ENCODE measurements around the gene ARAP3. TPM values are rescaled to one million over a fixed set of nuclear protein-coding genes. Genes with fewer than 3 reads are reported as not detected.
A peak's percentile ranks its signal among the peaks of the same experiment; 100 is the strongest.

ARAP3 gene
- total RNA-seq, 1 donor from 2014 or later = 42.4 TPM

GRCh38 chr5:141628175-141628788 is 53.7 kb downstream of the ARAP3 start:
- Histone ChIP-seq H3K27ac (no peak overlapping the region), H3K9me3 (no peaks in the 10 kb centered on the region), H3K4me1 (peaks cover 5% of the 10 kb centered on the region), H3K36me3 (peaks cover 72% of the 10 kb centered on the region), H3K27me3 (no peaks in the 10 kb centered on the region), H3K4me3 (no peak overlapping the region)
- DNase-seq = peak; percentile 19
- intact Hi-C loops (cut with DNase I) = no loop called here
- TF ChIP-seq CTCF (IDR thresholded peaks at IDR 0.05) = no peak
- no peak for ATAC-seq

DNA sequence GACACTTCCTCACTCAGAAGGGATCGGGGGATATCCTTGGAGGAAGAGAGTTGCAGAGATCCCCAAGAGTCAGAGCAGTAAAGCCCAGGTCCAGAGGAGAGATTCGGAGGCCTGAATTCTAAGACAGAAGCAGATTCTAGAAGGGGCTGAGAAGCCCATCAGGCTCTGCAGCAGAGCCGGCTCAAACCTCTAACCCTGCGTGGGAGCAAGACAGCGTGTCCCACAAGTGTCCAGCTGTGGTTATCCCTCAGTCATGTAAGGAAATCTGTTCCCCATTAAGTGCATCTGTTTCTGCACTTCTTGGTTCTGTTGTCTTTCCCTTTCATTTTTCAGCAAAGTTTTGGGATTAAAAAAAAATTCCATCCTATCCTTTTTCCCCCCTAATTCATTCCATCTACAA is 58.4 kb downstream of the ARAP3 start:
- Histone ChIP-seq H3K36me3 (peaks cover 85% of the 10 kb centered on the region), H3K27ac (no peak overlapping the region), H3K9me3 (no peaks in the 10 kb centered on the region), H3K27me3 (no peaks in the 10 kb centered on the region), H3K4me3 (no peak overlapping the region), H3K4me1 (peaks cover 5% of the 10 kb centered on the region)
- ATAC-seq = no peak
- DNase-seq = no peak
- intact Hi-C loops (cut with DNase I) = no loop called here
- TF ChIP-seq CTCF (IDR thresholded peaks at IDR 0.05) = no peak

GRCh38 chr5:141623186-141623585 is 58.8 kb downstream of the ARAP3 start:
- peak; percentile 30 for ATAC-seq
- Histone ChIP-seq H3K27me3 (no peaks in the 10 kb centered on the region), H3K9me3 (no peaks in the 10 kb centered on the region), H3K27ac (no peak overlapping the region), H3K36me3 (peaks cover 80% of the 10 kb centered on the region), H3K4me3 (no peak overlapping the region), H3K4me1 (peaks cover 5% of the 10 kb centered on the region)
- no peak for TF ChIP-seq CTCF (IDR thresholded peaks at IDR 0.05)
- no peak for DNase-seq
- intact Hi-C loops (cut with DNase I) = no loop called here

DNA sequence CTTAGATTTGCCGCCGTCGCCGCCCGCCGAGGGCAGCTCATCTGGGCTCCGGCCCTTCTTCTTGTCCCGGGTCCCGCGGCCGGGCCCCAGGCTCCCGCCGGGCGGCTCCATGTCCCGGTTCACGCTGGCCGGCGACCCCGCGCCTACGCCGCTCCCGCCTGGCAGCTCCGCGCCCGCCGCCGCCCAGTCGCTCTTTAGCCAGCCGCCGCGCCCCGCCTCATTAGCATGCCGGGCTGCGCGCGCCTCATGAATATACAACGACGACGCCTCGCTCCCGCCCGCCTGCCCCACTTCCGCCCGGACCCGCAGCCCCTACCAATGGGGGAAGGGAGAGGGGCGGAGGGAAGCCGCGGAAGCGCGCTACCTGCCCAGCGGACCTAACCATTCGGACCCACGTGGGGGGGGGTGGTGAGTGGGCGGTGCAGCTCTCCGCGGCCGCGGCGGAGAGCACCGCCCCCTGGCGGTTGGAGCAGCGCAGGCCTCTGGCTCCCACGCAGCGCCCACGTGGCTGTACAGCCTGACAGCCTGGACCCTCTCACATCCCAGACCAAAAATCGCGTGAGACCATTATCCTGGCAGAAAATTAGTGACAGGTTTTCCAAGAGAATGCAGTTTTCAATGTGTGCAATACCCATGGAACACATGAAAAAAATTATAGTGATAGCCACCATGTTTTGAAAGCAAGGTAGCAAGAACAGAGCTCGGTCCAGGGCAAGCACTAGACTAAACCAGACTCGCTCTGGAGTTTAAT is 63.1 kb downstream of the ARAP3 start, which contains the start of gene DIAPH1:
DIAPH1 (minus strand) TSS at position 197 of the 751 bp plus-strand sequence; CDS start at position 111, 86 bp downstream.
- intact Hi-C loops (cut with DNase I) = no loop called here
- H3K4me3 ChIP-seq = peak within 1 kb of the TSS; percentile 95
- peak within 1 kb of the TSS; percentile 95 for H3K27ac ChIP-seq
- ATAC-seq (peak; percentile 98), DNase-seq (peak; percentile 99)
- H3K9me3 ChIP-seq = no peaks in the 10 kb centered on the region
- H3K27me3 ChIP-seq = no peaks in the 10 kb centered on the region
- H3K4me1 ChIP-seq = peaks cover 28% of the 10 kb centered on the region
- H3K36me3 ChIP-seq = peaks cover 39% of the 10 kb centered on the region
- peak; percentile 99 for TF ChIP-seq CTCF (IDR thresholded peaks at IDR 0.05)

DNA sequence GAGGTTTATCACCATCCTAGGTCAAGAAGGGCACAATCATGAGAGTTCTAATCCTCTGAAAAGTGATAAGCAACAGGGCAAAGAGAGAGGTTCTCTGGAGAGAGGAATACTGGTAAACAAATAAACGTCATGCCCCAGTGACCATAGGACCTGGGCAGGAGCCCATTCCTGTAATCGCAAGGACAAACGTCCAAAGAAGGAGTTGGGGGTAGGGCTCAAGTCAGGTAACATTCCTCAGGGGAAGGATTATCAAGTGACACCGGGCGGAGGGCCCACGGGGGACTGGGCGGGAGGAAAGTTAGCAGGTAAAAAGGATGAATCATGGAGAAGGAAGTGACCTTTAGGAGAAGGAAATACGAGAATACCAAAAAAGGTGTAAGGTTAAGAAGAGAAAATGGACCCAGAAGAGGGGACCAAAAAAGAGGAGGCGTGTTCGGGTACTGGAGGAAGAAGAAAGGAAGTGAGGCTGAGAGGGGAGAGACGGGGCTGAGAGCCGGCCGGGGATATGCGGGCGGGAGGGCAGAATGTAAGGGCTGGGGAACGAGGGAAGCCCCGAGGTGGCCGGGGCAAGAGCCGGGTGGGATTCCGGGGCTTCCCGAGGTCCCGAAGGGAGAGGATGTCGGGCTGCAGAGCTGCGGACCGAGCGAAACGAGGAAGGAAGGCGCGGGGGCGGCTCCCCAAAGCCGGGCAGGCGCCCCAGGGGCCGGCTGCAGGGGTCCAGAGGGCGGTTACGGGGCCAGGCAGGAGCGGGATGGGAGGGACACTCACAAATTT is 63.8 kb downstream of the ARAP3 start:
- H3K4me3 ChIP-seq = peak overlapping the region; percentile 95
- H3K27me3 ChIP-seq = no peaks in the 10 kb centered on the region
- H3K4me1 ChIP-seq = peaks cover 27% of the 10 kb centered on the region
- ATAC-seq (peak; percentile 69), DNase-seq (peak; percentile 88)
- TF ChIP-seq CTCF (IDR thresholded peaks at IDR 0.05) = no peak
- peaks cover 31% of the 10 kb centered on the region for H3K36me3 ChIP-seq
- H3K27ac ChIP-seq = peak overlapping the region; percentile 95
- H3K9me3 ChIP-seq = no peaks in the 10 kb centered on the region
- intact Hi-C loops (cut with DNase I) = no loop called here
